Hepatocyte (in vitro differentiated cells): ENCODE data around the gene DLG2. TPM values are rescaled to one million over a fixed set of nuclear protein-coding genes. Genes with fewer than 3 reads are reported as not detected.

ENCODE experiments used
- DNase-seq: peaks from one replicate; pipeline ENCODE4 v3.0.0-alpha.2; 2016; ENCODE audit warnings: low spot score
- H2AFZ ChIP-seq: fragments of 200-600 bp; sonication (generic); 2 replicates; pipeline ENCODE4 v1.6.0; 2016; ENCODE audit warnings: antibody characterized with exemption, mild to moderate bottlenecking
- H3K27ac ChIP-seq: fragments of 200-600 bp; sonication (generic); 2 replicates; pipeline ENCODE4 v1.5.1; 2016; ENCODE audit warnings: mild to moderate bottlenecking
- H3K27me3 ChIP-seq: fragments of 200-600 bp; sonication (generic); 2 replicates; pipeline ENCODE4 v1.6.1; 2016
- H3K36me3 ChIP-seq: fragments of 200-600 bp; sonication (generic); replicated peaks from 2 replicates; pipeline ENCODE4 v1.5.1; 2016; ENCODE audit warnings: low read depth; ENCODE audit not compliant: insufficient read depth
- H3K4me1 ChIP-seq: fragments of 200-600 bp; sonication (generic); 2 replicates; pipeline ENCODE4 v1.5.1; 2016; ENCODE audit warnings: mild to moderate bottlenecking, moderate library complexity; ENCODE audit not compliant: insufficient read depth
- H3K4me2 ChIP-seq: fragments of 200-600 bp; sonication (generic); 2 replicates; pipeline ENCODE4 v1.6.0; 2016
- H3K4me3 ChIP-seq: fragments of 200-600 bp; sonication (generic); 2 replicates; pipeline ENCODE4 v1.5.1; 2016; ENCODE audit warnings: mild to moderate bottlenecking
- H3K79me2 ChIP-seq: fragments of 200-600 bp; sonication (generic); 2 replicates; pipeline ENCODE4 v1.6.0; 2017; ENCODE audit warnings: mild to moderate bottlenecking
- H3K9me2 ChIP-seq: fragments of 200-600 bp; sonication (generic); replicated peaks from 2 replicates; pipeline ENCODE4 v1.6.0; 2017; ENCODE audit warnings: mild to moderate bottlenecking; ENCODE audit not compliant: insufficient read depth
- H3K9me3 ChIP-seq: fragments of 200-600 bp; sonication (generic); 2 replicates; pipeline ENCODE4 v1.5.1; 2016; ENCODE audit warnings: low read depth, mild to moderate bottlenecking
- H4K20me1 ChIP-seq: fragments of 200-600 bp; sonication (generic); 2 replicates; pipeline ENCODE4 v1.6.0; 2016; ENCODE audit warnings: mild to moderate bottlenecking; ENCODE audit not compliant: insufficient read depth, poor library complexity, severe bottlenecking
- EZH2 ChIP-seq: fragments of 200-600 bp; sonication (generic); IDR thresholded peaks from 2 replicates; pipeline ENCODE4 v1.6.1; 2016; ENCODE audit warnings: antibody characterized with exemption, mild to moderate bottlenecking, borderline replicate concordance
- EZH2phosphoT487 ChIP-seq: fragments of 200-600 bp; sonication (generic); IDR thresholded peaks from one replicate; pipeline ENCODE4 v1.6.1; 2018; ENCODE audit warnings: antibody characterized with exemption, mild to moderate bottlenecking, low read depth, moderate library complexity; ENCODE audit not compliant: unreplicated experiment, severe bottlenecking
- WGBS: methylation state at CpG from one replicate; pipeline ENCODE4 v1.1.6; 2016; ENCODE audit warnings: low lambda C conversion rate; ENCODE audit errors: missing lambda C conversion rate; 5-methylcytosine and 5-hydroxymethylcytosine counted together
- polyA plus RNA-seq: library from polyadenylated mRNA; unstranded; fragments of >200 nt; fragmentation: Nextera tagmentation; extraction: Ambion mirVana; gene quantifications from 2 replicates; pipeline ENCODE4 v1.2.1, GENCODE V29; 2016
- total RNA-seq: library from RNA; depleted of rRNA; stranded (reverse); fragments of >200 nt; gene quantifications from 2 replicates; pipeline ENCODE4 v1.2.3, GENCODE V29; 2014
- TF ChIP-seq, protein P1 (sequence below): fragments of 200-600 bp; sonication (generic); IDR thresholded peaks from 2 replicates; pipeline ENCODE4 v1.5.1; 2016; ENCODE audit warnings: antibody characterized with exemption, mild to moderate bottlenecking; ENCODE audit not compliant: poor library complexity

DLG2 gene
- total and polyA plus RNA-seq, 2 experiments from 2014 or later = 2.6 to 6.8 TPM

DNA sequence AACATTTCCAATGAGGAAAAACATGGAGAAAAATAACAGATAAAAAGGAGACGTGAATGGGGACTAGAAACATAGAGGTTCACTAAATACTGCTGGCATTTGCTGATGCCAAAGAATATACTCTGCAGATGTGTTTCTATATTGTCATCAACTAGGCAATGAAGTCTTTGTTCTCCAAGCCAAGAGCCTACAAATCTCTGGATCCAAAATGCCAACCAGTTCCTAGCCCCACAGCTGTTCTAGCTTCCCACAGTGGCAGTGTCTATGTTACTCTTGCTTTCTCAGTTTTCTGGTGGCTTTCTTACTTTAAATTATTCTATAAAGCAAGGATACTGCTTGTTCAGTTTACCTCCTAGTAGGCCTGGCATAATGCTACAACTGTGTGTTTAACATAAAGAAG lies 1363.1 kb downstream of the DLG2 start:
- no peak overlapping the region for H3K4me3 ChIP-seq
- no peak for TF ChIP-seq EZH2phosphoT487
- TF ChIP-seq, protein P1, sequence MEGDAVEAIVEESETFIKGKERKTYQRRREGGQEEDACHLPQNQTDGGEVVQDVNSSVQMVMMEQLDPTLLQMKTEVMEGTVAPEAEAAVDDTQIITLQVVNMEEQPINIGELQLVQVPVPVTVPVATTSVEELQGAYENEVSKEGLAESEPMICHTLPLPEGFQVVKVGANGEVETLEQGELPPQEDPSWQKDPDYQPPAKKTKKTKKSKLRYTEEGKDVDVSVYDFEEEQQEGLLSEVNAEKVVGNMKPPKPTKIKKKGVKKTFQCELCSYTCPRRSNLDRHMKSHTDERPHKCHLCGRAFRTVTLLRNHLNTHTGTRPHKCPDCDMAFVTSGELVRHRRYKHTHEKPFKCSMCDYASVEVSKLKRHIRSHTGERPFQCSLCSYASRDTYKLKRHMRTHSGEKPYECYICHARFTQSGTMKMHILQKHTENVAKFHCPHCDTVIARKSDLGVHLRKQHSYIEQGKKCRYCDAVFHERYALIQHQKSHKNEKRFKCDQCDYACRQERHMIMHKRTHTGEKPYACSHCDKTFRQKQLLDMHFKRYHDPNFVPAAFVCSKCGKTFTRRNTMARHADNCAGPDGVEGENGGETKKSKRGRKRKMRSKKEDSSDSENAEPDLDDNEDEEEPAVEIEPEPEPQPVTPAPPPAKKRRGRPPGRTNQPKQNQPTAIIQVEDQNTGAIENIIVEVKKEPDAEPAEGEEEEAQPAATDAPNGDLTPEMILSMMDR = no peak
- no peak for TF ChIP-seq EZH2
- no peaks in the 10 kb centered on the region for H4K20me1 ChIP-seq
- H3K27ac ChIP-seq = no peak overlapping the region
- no peaks in the 10 kb centered on the region for H3K79me2 ChIP-seq
- H3K36me3 ChIP-seq = no peaks in the 10 kb centered on the region
- no peaks in the 10 kb centered on the region for H3K9me3 ChIP-seq
- H3K9me2 ChIP-seq = no peaks in the 10 kb centered on the region
- no peak overlapping the region for H3K4me2 ChIP-seq
- H2AFZ ChIP-seq = no peak overlapping the region
- no peaks in the 10 kb centered on the region for H3K4me1 ChIP-seq
- no peak for DNase-seq
- no peaks in the 10 kb centered on the region for H3K27me3 ChIP-seq
- 88% methylated on average over 1 of the region's 1 CpG for WGBS

DNA sequence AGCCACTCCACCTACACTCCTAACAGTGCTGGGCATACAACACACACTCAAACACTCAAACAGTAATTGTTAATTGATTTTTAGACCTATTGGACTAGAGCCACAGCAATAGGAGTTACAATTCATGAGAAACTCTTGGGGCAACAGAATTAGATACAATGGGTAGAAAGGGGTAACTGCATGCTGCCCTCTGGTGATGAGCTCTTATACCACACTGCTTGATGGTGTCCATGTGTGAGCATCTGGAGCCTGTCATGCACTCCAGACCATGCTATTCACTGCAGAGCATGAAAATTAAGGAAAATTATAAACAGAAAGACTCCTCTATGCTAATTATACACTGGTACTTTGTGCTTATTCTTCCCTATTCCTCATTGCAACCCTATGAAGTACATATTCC lies 1365.4 kb downstream of the DLG2 start:
- H3K9me2 ChIP-seq = no peaks in the 10 kb centered on the region
- no peak overlapping the region for H3K27ac ChIP-seq
- H4K20me1 ChIP-seq = no peaks in the 10 kb centered on the region
- no peak overlapping the region for H2AFZ ChIP-seq
- no peak overlapping the region for H3K4me2 ChIP-seq
- no peak for TF ChIP-seq EZH2
- TF ChIP-seq, protein P1 = peak; percentile 33
- TF ChIP-seq EZH2phosphoT487 = no peak
- H3K4me1 ChIP-seq = no peaks in the 10 kb centered on the region
- H3K36me3 ChIP-seq = no peaks in the 10 kb centered on the region
- no peaks in the 10 kb centered on the region for H3K9me3 ChIP-seq
- H3K79me2 ChIP-seq = no peaks in the 10 kb centered on the region
- H3K27me3 ChIP-seq = no peaks in the 10 kb centered on the region
- no peak overlapping the region for H3K4me3 ChIP-seq
- DNase-seq = peak; percentile 14

DNA sequence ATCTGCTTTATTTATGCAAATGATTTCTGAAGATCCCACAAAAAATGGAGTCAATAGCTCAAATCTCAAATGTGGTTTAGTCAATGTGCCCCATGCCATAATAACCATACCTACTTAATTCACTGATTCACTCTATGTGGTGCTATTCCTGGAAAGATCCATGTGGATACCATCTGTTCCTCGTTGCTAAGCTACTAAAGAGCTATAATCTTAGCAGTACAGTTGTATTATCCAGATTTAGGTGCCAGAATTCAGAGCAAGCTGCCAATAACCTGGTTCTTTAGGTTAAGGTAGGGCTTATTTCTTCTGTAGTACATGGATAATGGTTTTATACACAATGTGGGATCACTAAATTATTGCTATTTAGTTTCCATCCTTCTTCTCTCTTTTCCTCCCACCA lies 1366.3 kb downstream of the DLG2 start:
- Histone ChIP-seq H3K27me3 (no peaks in the 10 kb centered on the region), H3K9me2 (no peaks in the 10 kb centered on the region), H3K4me2 (no peak overlapping the region), H3K36me3 (no peaks in the 10 kb centered on the region), H3K4me3 (no peak overlapping the region), H3K79me2 (no peaks in the 10 kb centered on the region), H3K4me1 (no peaks in the 10 kb centered on the region), H4K20me1 (no peaks in the 10 kb centered on the region), H2AFZ (no peak overlapping the region), H3K9me3 (no peaks in the 10 kb centered on the region), H3K27ac (no peak overlapping the region)
- TF ChIP-seq EZH2phosphoT487 (no peak), EZH2 (no peak)
- TF ChIP-seq, protein P1 = no peak
- 62% methylated on average over 1 of the region's 1 CpG for WGBS
- no peak for DNase-seq

DNA sequence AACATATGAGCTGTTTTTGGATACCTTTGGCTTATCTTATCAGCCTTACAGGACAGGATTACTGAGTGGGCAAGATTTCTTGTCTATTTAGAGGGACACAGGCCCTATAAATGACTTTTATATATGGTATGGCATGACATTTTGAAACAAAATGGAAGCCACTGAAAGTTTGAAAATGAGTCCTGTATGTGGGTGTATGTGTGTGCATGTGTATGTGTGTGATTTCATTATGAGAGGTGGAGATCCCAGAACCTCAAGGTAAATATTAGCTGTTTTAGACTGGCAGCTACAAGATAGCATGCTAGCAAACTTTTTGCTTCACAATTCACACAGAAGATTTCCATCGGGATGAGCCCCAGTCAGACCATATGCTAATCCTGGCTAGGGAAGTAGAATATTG lies 1370.5 kb downstream of the DLG2 start:
- H3K27ac ChIP-seq = no peak overlapping the region
- no peak for TF ChIP-seq EZH2phosphoT487
- no peak for TF ChIP-seq EZH2
- no peaks in the 10 kb centered on the region for H3K9me2 ChIP-seq
- H3K4me2 ChIP-seq = no peak overlapping the region
- no peaks in the 10 kb centered on the region for H3K4me1 ChIP-seq
- 92% methylated on average over 1 of the region's 1 CpG for WGBS
- H3K36me3 ChIP-seq = no peaks in the 10 kb centered on the region
- H4K20me1 ChIP-seq = no peaks in the 10 kb centered on the region
- DNase-seq = no peak
- no peak overlapping the region for H3K4me3 ChIP-seq
- no peaks in the 10 kb centered on the region for H3K27me3 ChIP-seq
- H3K9me3 ChIP-seq = no peaks in the 10 kb centered on the region
- H2AFZ ChIP-seq = no peak overlapping the region
- no peaks in the 10 kb centered on the region for H3K79me2 ChIP-seq
